HG03469 (cell line): ENCODE results near the gene UBE2L5.
"Not testable (repeated sequence)": the region's sequence is repeated elsewhere in the genome, so short reads cannot be mapped to it uniquely, and the experiment has no call there.

Source experiments
- ATAC-seq: cut with Tn5 transposase; IDR thresholded peaks from one replicate; pipeline ENCODE4 v1.9.1; 2021; ENCODE audit warnings: mild to moderate bottlenecking, moderate library complexity, moderate number of reproducible peaks; ENCODE audit not compliant: unreplicated experiment

Gene UBE2L5

GRCh38 chr13:30437177-30437576, 14.9 kb downstream of the UBE2L5 start:
- ATAC-seq, result no peak

- ATAC-seq, result no peak
Observed at GRCh38 chr13:30438286-30438685, 16.0 kb downstream of the UBE2L5 start.

- ATAC-seq, result no peak
Observed at GRCh38 chr13:30440910-30441703, 18.8 kb downstream of the UBE2L5 start.

- ATAC-seq, result no peak
Observed at GRCh38 chr13:30442926-30443325, 20.6 kb downstream of the UBE2L5 start.

- not testable (repeated sequence) for ATAC-seq
Observed at GRCh38 chr13:30443491-30443890, 21.2 kb downstream of the UBE2L5 start.

GRCh38 chr13:30443957-30444404, 21.7 kb downstream of the UBE2L5 start:
- peak; percentile 28 for ATAC-seq

GRCh38 chr13:30446126-30446500, 23.8 kb downstream of the UBE2L5 start:
- no peak for ATAC-seq

GRCh38 chr13:30448441-30448840, 26.1 kb downstream of the UBE2L5 start:
- ATAC-seq, result no peak

- ATAC-seq, result no peak
Observed at GRCh38 chr13:30450066-30450465, 27.8 kb downstream of the UBE2L5 start.

- not testable (repeated sequence) for ATAC-seq
Observed at GRCh38 chr13:30451476-30451875, 29.2 kb downstream of the UBE2L5 start.

GRCh38 chr13:30453727-30454126, 31.4 kb downstream of the UBE2L5 start:
- ATAC-seq, result no peak

GRCh38 chr13:30454991-30455390, 32.7 kb downstream of the UBE2L5 start:
- no peak for ATAC-seq

- ATAC-seq, result no peak
Observed at GRCh38 chr13:30456290-30456689, 34.0 kb downstream of the UBE2L5 start.

GRCh38 chr13:30457306-30457891, 35.1 kb downstream of the UBE2L5 start:
- ATAC-seq, result no peak

GRCh38 chr13:30461279-30462066, 39.2 kb downstream of the UBE2L5 start:
- not testable (repeated sequence) for ATAC-seq

GRCh38 chr13:30463787-30464495, 41.6 kb downstream of the UBE2L5 start:
- peak; percentile 19 for ATAC-seq

GRCh38 chr13:30464496-30465342, 42.4 kb downstream of the UBE2L5 start:
- peak; percentile 14 for ATAC-seq

- no peak for ATAC-seq
Observed at GRCh38 chr13:30465343-30465592, 43.0 kb downstream of the UBE2L5 start.

- ATAC-seq, result peak; percentile 71
Observed at GRCh38 chr13:30465593-30466357, 43.5 kb downstream of the UBE2L5 start, which contains the start of gene HMGB1. HMGB1 (minus strand) TSS chr13:30465936; CDS start chr13:30463680, 2,256 bp downstream.

- ATAC-seq, result no peak
Observed at GRCh38 chr13:30466358-30466714, 44.0 kb downstream of the UBE2L5 start.
